DOHH2 (cell line): ENCODE data around the gene TPBGL.

Experiments
- H3F3A ChIP-seq: fragments of 200-600 bp; sonication (generic), shearing (Covaris generic); 2 replicates; pipeline ENCODE4 v1.6.0; 2016; ENCODE audit warnings: antibody characterized with exemption, mild to moderate bottlenecking; ENCODE audit not compliant: control insufficient read depth, insufficient read depth
- H3K27ac ChIP-seq: fragments of 200-600 bp; sonication (generic); 2 replicates; pipeline ENCODE4 v1.5.1; 2014; ENCODE audit warnings: low read depth, mild to moderate bottlenecking, low read length, moderate library complexity
- H3K27me3 ChIP-seq: fragments of 200-600 bp; sonication (generic); 2 replicates; pipeline ENCODE4 v1.6.1; 2014; ENCODE audit warnings: mild to moderate bottlenecking, low read length, mixed read lengths; ENCODE audit not compliant: control insufficient read depth
- H3K36me3 ChIP-seq: fragments of 200-600 bp; sonication (generic); 2 replicates; pipeline ENCODE4 v1.6.1; 2014; ENCODE audit warnings: mild to moderate bottlenecking, low read length, moderate library complexity, mixed read lengths; ENCODE audit not compliant: control insufficient read depth
- H3K4me1 ChIP-seq: fragments of 200-600 bp; sonication (generic); 2 replicates; pipeline ENCODE4 v1.6.1; 2014; ENCODE audit warnings: mild to moderate bottlenecking, low read length, mixed read lengths; ENCODE audit not compliant: control insufficient read depth
- H3K4me2 ChIP-seq: fragments of 200-600 bp; sonication (generic); 2 replicates; pipeline ENCODE4 v1.6.0; 2014; ENCODE audit warnings: mild to moderate bottlenecking, low read length, moderate library complexity
- H3K4me3 ChIP-seq: fragments of 200-600 bp; sonication (generic); 2 replicates; pipeline ENCODE4 v1.5.1; 2014; ENCODE audit warnings: mild to moderate bottlenecking, low read length, mixed read lengths
- H3K79me2 ChIP-seq: fragments of 200-600 bp; sonication (generic); 2 replicates; pipeline ENCODE4 v1.6.1; 2014; ENCODE audit warnings: mild to moderate bottlenecking, low read length, mixed read lengths; ENCODE audit not compliant: control insufficient read depth
- H3K9me2 ChIP-seq: fragments of 200-600 bp; sonication (generic); replicated peaks from 2 replicates; pipeline ENCODE4 v1.6.1; 2014; ENCODE audit warnings: mild to moderate bottlenecking, low read length, mixed read lengths; ENCODE audit not compliant: control insufficient read depth
- H3K9me3 ChIP-seq: fragments of 200-600 bp; sonication (generic); 2 replicates; pipeline ENCODE4 v1.6.1; 2014; ENCODE audit warnings: antibody characterized with exemption, low read length, mixed read lengths; ENCODE audit not compliant: control insufficient read depth, insufficient read depth
- H4K20me1 ChIP-seq: fragments of 200-600 bp; sonication (generic); 2 replicates; pipeline ENCODE4 v1.6.0; 2014; ENCODE audit warnings: low read depth, mild to moderate bottlenecking, antibody characterized with exemption, low read length, moderate library complexity; ENCODE audit not compliant: control insufficient read depth, insufficient read depth
- EZH2phosphoT487 ChIP-seq: fragments of 200-600 bp; sonication (generic); IDR thresholded peaks from 2 replicates; pipeline ENCODE4 v1.6.1; 2017; ENCODE audit warnings: borderline replicate concordance, mild to moderate bottlenecking, antibody characterized with exemption, low read length, moderate library complexity, mixed read lengths
- TF ChIP-seq, protein P1 (sequence below): fragments of 200-600 bp; sonication (generic); IDR thresholded peaks from one replicate; pipeline ENCODE4 v1.5.1; 2014; ENCODE audit warnings: antibody characterized with exemption, mild to moderate bottlenecking, low read depth, low read length; ENCODE audit not compliant: poor library complexity, severe bottlenecking

The TPBGL gene

GRCh38 chr11:75244052-75244814 lies 3.7 kb downstream of the TPBGL start:
- no peaks in the 10 kb centered on the region for H3F3A ChIP-seq
- no peaks in the 10 kb centered on the region for H3K4me1 ChIP-seq
- H3K4me3 ChIP-seq = no peak overlapping the region
- no peak overlapping the region for H3K4me2 ChIP-seq
- H3K9me2 ChIP-seq = no peaks in the 10 kb centered on the region
- no peaks in the 10 kb centered on the region for H3K27me3 ChIP-seq
- H4K20me1 ChIP-seq = no peaks in the 10 kb centered on the region
- no peaks in the 10 kb centered on the region for H3K9me3 ChIP-seq
- H3K27ac ChIP-seq = no peak overlapping the region
- H3K79me2 ChIP-seq = no peaks in the 10 kb centered on the region
- no peaks in the 10 kb centered on the region for H3K36me3 ChIP-seq
- TF ChIP-seq, protein P1, sequence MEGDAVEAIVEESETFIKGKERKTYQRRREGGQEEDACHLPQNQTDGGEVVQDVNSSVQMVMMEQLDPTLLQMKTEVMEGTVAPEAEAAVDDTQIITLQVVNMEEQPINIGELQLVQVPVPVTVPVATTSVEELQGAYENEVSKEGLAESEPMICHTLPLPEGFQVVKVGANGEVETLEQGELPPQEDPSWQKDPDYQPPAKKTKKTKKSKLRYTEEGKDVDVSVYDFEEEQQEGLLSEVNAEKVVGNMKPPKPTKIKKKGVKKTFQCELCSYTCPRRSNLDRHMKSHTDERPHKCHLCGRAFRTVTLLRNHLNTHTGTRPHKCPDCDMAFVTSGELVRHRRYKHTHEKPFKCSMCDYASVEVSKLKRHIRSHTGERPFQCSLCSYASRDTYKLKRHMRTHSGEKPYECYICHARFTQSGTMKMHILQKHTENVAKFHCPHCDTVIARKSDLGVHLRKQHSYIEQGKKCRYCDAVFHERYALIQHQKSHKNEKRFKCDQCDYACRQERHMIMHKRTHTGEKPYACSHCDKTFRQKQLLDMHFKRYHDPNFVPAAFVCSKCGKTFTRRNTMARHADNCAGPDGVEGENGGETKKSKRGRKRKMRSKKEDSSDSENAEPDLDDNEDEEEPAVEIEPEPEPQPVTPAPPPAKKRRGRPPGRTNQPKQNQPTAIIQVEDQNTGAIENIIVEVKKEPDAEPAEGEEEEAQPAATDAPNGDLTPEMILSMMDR = no peak
- TF ChIP-seq EZH2phosphoT487 = no peak

DNA sequence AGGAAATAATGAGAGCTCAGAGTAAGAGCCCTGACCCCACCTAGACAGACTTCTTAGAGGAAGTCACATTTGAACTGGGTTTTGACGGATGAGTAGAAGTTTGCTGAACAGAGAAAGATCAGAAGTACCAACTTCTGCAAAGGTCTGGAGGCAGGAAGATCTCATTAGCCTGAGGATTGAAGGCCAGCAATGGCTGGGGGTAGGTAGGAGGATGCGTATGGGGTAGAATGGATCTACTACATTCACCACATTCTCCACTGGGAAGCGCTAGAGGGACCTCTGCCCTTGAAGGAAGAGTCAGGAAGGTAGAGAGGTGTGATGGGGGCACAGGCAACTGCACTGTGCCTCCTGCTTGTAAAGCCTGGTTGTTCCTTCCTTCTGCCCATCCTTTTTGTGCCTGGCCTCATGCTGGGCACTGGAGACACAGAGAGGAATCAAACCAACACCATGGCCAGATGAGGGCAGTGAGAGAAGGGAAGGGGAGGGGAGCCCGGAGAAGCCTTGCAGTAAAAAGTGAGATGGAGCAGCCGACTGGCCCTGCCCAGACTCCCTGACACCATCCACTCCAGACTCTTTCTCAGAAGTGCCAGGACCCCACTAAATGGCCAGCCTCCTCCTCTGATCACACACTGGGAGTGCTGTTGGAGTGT lies 4.9 kb downstream of the TPBGL start:
- H3K27me3 ChIP-seq = no peaks in the 10 kb centered on the region
- TF ChIP-seq, protein P1 = no peak
- TF ChIP-seq EZH2phosphoT487 = no peak

DNA sequence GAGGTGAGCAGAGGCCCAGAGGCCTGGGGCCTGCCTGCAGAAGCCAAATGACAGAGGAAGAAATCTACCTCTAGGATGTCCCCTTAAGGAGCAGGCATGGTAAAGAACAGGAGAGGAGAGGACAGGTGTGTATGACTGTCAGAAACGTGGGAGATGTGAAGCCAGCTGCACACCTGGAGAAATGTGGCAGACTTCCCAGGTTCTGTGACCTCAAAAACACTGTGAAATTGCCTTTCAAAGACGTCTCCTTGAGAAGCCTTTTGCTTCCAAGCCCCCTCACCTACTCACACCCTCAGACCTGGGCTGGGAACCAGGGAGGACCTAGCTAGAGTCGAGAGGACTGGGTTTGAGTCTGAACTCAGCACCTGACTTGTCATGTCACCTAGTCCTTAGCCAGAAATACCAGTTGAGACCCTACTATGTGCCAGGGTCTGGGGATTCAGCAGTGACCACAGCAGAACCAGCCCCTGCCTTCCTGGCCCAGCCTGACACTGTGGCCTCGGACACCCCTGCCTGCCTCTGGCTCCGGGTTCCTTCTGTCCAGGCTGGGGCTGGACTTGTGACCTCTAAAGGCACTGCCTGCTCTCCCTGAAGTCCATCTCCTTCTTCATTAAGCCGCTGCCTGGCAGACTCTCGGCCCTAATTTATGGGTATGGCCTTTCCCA lies 5.6 kb downstream of the TPBGL start:
- no peaks in the 10 kb centered on the region for H3K9me2 ChIP-seq

More for the DNA sequence above, 4.9 kb downstream of the TPBGL start:
- Histone ChIP-seq H3K9me2 (no peaks in the 10 kb centered on the region), H3K4me2 (no peak overlapping the region), H3K27ac (no peak overlapping the region), H3K36me3 (no peaks in the 10 kb centered on the region), H3K9me3 (no peaks in the 10 kb centered on the region), H3F3A (no peaks in the 10 kb centered on the region), H3K4me1 (no peaks in the 10 kb centered on the region), H3K4me3 (no peak overlapping the region), H4K20me1 (no peaks in the 10 kb centered on the region), H3K79me2 (no peaks in the 10 kb centered on the region)

More for the DNA sequence above, 5.6 kb downstream of the TPBGL start:
- Histone ChIP-seq H3K27ac (no peak overlapping the region), H3K36me3 (no peaks in the 10 kb centered on the region), H3K4me1 (no peaks in the 10 kb centered on the region), H3K4me3 (no peak overlapping the region), H3F3A (no peaks in the 10 kb centered on the region), H3K79me2 (no peaks in the 10 kb centered on the region), H3K27me3 (no peaks in the 10 kb centered on the region), H3K4me2 (no peak overlapping the region), H4K20me1 (no peaks in the 10 kb centered on the region), H3K9me3 (no peaks in the 10 kb centered on the region)
- TF ChIP-seq EZH2phosphoT487 = no peak
- TF ChIP-seq, protein P1 = no peak
